Stimulated activated CD4-positive, alpha-beta T cell treated with anti-CD3 and anti-CD28 coated beads, Interleukin-1b, Interleukin-23, amount 100 ng/mL, for 48 hours (primary cell): ENCODE results near the gene XRCC4.
"Not testable (repeated sequence)": the region's sequence is repeated elsewhere in the genome, so short reads cannot be mapped to it uniquely, and the experiment has no call there.

Experiments used
- DNase-seq: peaks from one replicate; pipeline ENCODE4 v3.0.0-alpha.2; 2020

XRCC4 gene

GRCh38 chr5:83285661-83286398 lies 208.5 kb downstream of the XRCC4 start:
- no peak for DNase-seq

GRCh38 chr5:83294246-83294645 lies 216.9 kb downstream of the XRCC4 start:
- no peak for DNase-seq

GRCh38 chr5:83299353-83299752 lies 222.0 kb downstream of the XRCC4 start:
- no peak for DNase-seq

DNA sequence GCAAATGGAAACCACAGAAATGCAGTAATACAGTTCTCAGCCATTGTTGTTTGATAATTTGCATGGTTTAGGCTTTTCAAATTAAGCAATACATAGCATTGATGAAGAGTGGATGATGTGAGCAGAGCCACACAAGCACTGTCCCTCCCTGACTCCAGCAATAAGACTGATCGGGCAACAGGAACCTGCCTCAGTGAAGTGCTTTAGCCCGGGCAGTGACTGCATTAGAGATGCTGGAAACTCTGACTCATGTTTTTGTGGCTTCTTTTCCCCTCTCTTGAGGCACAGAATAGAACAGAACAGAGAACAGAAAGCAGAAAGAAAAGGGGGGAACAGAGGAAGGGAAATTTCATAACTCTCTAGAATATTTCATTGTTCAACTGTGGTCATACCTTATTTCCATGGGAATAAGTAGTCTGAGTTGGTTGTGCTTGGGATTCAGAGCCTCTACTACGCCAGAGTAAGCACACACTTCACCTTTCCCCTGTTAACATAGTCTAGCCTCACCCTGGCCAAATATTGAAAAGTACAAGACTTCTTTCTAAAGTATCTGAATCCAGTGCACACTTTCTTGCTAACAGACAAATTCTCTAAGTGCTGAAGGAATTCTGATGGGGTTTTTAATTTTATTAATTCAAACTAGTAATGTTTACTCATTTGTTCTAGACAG lies 229.4 kb downstream of the XRCC4 start:
- peak; percentile 1 for DNase-seq

DNA sequence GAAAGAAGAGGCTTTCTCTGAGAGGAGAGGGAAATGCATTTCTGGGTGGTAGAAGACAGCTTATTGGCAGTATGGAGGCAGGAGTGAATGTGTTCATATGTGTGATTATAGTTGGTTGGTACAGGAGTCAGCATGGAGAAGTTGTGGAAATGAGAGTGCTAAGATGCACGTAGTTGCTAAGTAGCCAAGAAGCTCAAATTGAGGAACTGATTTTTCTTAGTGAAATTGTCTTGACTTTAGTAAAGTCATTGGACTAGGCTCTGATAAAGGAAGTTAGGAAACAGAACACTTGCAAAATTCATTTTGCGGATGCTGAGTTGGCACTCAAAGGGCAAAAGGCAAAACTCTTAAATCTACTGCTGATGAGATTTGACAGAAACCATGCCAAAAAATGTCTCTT lies 235.3 kb downstream of the XRCC4 start:
- no peak for DNase-seq

- no peak for DNase-seq
Measured at GRCh38 chr5:83313436-83313835, 236.1 kb downstream of the XRCC4 start.

GRCh38 chr5:83321483-83322055 lies 244.2 kb downstream of the XRCC4 start:
- DNase-seq: no peak

- no peak for DNase-seq
Measured at GRCh38 chr5:83322273-83322924, 245.1 kb downstream of the XRCC4 start.

- DNase-seq: no peak
Measured at GRCh38 chr5:83323557-83324180, 246.3 kb downstream of the XRCC4 start.

DNA sequence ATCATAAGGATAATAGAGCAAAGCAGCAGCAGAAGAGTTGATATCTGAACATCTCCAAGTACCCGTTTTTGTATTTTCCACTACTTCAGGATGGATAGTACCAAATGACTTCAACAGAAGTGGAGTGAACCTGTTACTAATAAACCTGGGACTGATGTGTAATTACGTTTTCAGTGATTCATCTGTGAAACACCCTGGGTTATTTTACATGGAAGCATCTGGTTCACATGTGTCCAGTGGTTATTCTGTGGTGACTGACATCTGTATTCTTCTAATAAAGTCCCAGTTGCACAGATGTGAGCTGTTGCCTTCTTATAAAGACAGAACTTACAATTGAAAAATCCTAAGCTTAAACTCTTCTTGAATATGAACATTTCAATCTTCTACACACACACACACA lies 254.5 kb downstream of the XRCC4 start:
- DNase-seq: no peak

GRCh38 chr5:83337453-83338035 lies 260.2 kb downstream of the XRCC4 start:
- no peak for DNase-seq

DNA sequence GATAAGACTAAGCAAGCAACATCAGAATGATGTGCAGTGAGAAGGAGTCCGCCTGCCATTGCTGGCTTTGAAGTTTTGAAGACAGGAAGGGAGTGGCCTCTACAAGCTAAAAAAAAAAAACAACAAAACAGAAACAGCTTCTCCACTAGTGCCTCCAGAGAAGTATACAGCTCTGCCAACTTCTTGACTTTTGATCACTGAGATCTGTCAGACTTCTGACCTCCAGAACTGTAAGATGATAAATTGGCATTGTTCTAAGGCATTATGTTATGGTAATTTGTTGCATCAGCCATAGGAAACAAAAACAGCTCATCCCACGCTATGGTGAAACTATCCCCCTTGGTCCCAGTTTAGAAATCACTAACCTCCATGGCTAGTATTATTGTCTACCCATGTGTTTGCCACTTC lies 263.2 kb downstream of the XRCC4 start:
- DNase-seq: no peak

DNA sequence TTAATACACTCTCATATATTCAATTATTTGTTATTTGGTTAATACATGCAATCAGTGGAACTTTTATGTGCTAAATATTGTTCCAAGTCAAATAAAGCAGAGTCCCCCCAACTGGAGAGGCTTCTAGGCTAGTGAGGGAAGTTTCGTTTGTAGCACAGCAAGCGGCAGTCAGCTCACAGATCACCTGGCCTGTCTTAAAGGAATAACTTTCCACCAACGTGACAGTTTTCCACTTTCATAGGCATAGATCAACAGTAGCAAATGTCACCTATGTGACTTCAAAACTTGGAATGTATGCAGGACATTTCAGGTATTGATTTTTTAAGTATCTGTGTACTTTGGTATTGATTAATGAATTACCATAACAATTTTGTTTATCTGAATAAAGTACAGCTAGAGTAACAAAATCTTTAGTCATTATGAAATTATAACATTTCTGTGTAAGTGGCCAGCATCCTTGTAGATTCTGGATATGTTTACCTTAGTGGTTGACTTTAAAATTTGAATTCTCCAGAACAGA lies 264.5 kb downstream of the XRCC4 start:
- DNase-seq: no peak

GRCh38 chr5:83342465-83342864 lies 265.1 kb downstream of the XRCC4 start:
- no peak for DNase-seq

DNA sequence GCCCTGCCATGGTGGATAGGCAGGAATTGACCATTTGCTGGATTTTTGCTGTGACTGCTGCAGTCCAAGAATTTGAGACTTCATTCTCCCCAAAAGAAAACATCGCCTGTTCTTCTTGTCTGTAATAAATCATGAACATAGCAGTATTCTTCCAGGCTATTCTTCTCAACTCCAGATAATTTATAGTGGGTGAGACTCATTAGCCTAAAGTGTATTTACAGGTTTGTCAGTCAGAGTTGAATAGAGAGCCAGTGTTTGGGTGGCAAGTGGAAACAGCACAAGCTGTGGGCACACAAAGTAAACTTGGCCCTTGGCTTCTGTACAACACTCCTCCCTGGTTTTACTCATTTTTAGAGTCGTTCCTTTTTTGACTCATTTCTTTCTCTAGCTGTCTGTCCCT lies 266.0 kb downstream of the XRCC4 start:
- no peak for DNase-seq

GRCh38 chr5:83345423-83345822 lies 268.1 kb downstream of the XRCC4 start:
- DNase-seq: no peak

DNA sequence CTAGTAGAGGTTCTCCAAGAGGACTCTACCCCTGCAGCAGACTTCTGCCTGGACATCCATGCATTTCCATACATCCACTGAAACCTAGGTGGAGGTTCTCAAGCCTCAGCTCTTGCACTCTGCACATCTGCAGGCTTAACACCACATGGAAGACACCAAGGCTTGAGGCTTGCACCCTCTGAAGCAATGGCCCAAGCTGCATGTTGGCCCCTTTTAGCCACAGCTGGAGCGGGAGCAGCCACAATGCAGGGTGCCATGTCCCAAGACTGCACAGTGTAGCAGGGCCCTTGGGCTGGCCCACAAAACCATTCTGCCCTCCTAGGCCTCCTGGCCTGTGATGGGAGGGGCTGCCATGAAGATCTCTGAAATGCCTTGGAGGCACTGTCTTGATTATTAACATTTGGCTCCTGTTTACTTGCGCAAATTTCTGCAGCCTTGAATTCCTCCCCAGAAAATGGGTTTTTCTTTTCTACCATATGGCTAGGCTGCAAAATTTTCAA lies 271.0 kb downstream of the XRCC4 start:
- DNase-seq: no peak

GRCh38 chr5:83353231-83353630 lies 275.9 kb downstream of the XRCC4 start:
- no peak for DNase-seq

- no peak for DNase-seq
Measured at GRCh38 chr5:83353774-83354173, 276.4 kb downstream of the XRCC4 start.

DNA sequence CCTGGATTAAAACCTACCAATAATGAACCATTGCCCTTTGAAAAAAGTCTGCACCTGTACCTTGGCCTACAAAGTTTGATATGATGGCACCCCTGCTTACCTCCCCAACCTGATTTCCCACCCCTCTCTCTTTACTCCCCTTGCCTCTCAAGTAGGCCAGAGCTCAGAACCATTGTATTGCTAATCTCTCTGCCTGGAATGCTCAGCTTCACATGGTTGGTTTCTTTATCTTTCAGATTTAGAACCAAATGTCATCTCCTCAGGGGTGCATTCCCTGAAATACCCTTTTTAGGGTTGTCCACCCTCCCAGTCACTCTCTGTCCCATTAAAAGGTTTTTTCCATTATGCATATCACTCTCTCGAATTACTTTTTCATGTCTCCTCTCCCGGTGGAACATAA lies 277.6 kb downstream of the XRCC4 start:
- DNase-seq: no peak

DNA sequence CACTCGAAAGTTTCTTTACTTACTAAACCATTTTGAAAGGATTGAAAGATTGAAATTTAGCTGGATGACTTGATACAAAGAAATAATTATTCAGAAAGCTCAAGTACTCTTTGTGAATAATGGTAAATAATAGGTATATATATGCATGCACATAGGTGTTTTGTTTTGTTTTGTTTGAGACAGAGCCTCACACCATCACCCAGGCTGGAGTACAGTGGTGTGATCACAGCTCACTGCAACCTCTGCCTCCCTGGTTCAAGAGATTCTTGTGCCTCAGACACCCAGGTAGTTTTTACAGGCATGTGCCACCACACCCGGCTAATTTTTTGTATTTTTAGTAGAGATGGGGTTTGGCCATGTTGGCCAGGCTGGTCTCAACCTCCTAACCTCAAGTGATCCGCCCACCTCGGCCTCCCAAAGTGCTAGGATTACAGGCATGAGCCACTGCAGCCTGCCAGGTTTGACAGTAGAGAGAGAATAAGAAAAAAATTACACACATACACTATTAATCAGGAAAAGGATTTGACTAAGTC lies 278.2 kb downstream of the XRCC4 start:
- not testable (repeated sequence) for DNase-seq

DNA sequence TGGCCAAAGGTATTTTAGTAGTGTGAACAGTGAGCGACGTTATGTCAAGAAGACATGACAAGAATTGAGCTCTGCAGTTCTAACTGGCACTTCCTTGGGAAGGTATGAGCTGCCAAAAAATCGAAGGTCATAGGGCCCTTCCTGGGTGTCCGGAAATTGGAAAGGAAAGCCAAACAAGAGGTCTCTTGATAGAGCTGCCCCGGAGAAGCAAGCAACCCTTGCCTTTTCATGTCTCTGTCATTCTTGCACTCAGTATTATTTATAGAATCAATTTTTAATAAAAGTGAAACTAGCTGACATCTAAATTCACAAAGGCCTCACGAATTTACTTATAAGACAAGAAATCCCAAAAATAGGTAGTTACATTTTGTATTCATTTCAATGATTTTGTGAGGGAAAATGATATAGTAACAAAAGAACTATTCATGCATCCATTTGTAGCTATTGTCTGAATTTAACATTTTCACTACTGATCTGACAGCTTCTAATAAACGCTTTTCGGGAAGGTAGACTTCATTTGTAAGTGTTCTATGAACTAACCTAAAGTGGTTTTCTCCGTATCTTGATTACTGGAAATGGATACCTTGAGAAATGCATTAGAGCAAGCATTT lies 280.4 kb downstream of the XRCC4 start:
- DNase-seq: no peak
